Measurements from ENCODE around the gene EEA1. TPM values are rescaled to one million over a fixed set of nuclear protein-coding genes. Genes with fewer than 3 reads are reported as not detected.
"Not testable (repeated sequence)": the region's sequence is repeated elsewhere in the genome, so short reads cannot be mapped to it uniquely, and the experiment has no call there.

EEA1 gene
- polyA plus RNA-seq, 4 donors: 13.6 to 17.9 (median 16.1) TPM

- DNase-seq (ENCODE audit: low read depth in 4 of 4, low spot score in 2 of 4): no peak
Observed at GRCh38 chr12:92759634-92760268, 169.3 kb downstream of the EEA1 start.

- DNase-seq (ENCODE audit: low read depth in 4 of 4, low spot score in 2 of 4): no peak
Observed at GRCh38 chr12:92757597-92758121, 171.4 kb downstream of the EEA1 start.

- DNase-seq (ENCODE audit: low read depth in 4 of 4, low spot score in 2 of 4): no peak
Observed at GRCh38 chr12:92756898-92757596, 172.0 kb downstream of the EEA1 start.

GRCh38 chr12:92753976-92754885, 174.9 kb downstream of the EEA1 start:
- DNase-seq (ENCODE audit: low read depth in 4 of 4, low spot score in 2 of 4): no peak

- DNase-seq (ENCODE audit: low read depth in 4 of 4, low spot score in 2 of 4): not testable (repeated sequence)
Observed at GRCh38 chr12:92749691-92750090, 179.4 kb downstream of the EEA1 start.

GRCh38 chr12:92747151-92747550, 181.9 kb downstream of the EEA1 start:
- no peak for DNase-seq (ENCODE audit: low read depth in 4 of 4, low spot score in 2 of 4)

- DNase-seq (ENCODE audit: low read depth in 4 of 4, low spot score in 2 of 4): no peak
Observed at GRCh38 chr12:92745856-92746550, 183.1 kb downstream of the EEA1 start.

GRCh38 chr12:92743026-92743425, 186.1 kb downstream of the EEA1 start:
- no peak for DNase-seq (ENCODE audit: low read depth in 4 of 4, low spot score in 2 of 4)

- no peak for DNase-seq (ENCODE audit: low read depth in 4 of 4, low spot score in 2 of 4)
Observed at GRCh38 chr12:92740411-92740810, 188.7 kb downstream of the EEA1 start.

GRCh38 chr12:92739113-92739512, 190.0 kb downstream of the EEA1 start:
- DNase-seq (ENCODE audit: low read depth in 4 of 4, low spot score in 2 of 4): no peak

- DNase-seq (ENCODE audit: low read depth in 4 of 4, low spot score in 2 of 4): no peak
Observed at GRCh38 chr12:92737855-92738850, 190.9 kb downstream of the EEA1 start.

GRCh38 chr12:92736605-92737004, 192.5 kb downstream of the EEA1 start:
- no peak for DNase-seq (ENCODE audit: low read depth in 4 of 4, low spot score in 2 of 4)

- DNase-seq (ENCODE audit: low read depth in 4 of 4, low spot score in 2 of 4): no peak
Observed at GRCh38 chr12:92735131-92735721, 193.9 kb downstream of the EEA1 start.

- DNase-seq (ENCODE audit: low read depth in 4 of 4, low spot score in 2 of 4): no peak
Observed at GRCh38 chr12:92733661-92734060, 195.4 kb downstream of the EEA1 start.

- no peak for DNase-seq (ENCODE audit: low read depth in 4 of 4, low spot score in 2 of 4)
Observed at GRCh38 chr12:92733181-92733580, 195.9 kb downstream of the EEA1 start.

GRCh38 chr12:92732716-92733115, 196.4 kb downstream of the EEA1 start:
- DNase-seq (ENCODE audit: low read depth in 4 of 4, low spot score in 2 of 4): no peak

GRCh38 chr12:92732216-92732615, 196.9 kb downstream of the EEA1 start:
- no peak for DNase-seq (ENCODE audit: low read depth in 4 of 4, low spot score in 2 of 4)

GRCh38 chr12:92730758-92731157, 198.3 kb downstream of the EEA1 start:
- no peak for DNase-seq (ENCODE audit: low read depth in 4 of 4, low spot score in 2 of 4)

- DNase-seq (ENCODE audit: low read depth in 4 of 4, low spot score in 2 of 4): no peak
Observed at GRCh38 chr12:92729773-92730305, 199.3 kb downstream of the EEA1 start.
